Nephron (organoid): Measurements from ENCODE around the gene GUCA1A.
"Not testable (repeated sequence)": the region's sequence is repeated elsewhere in the genome, so short reads cannot be mapped to it uniquely, and the experiment has no call there.

Source experiments
- H3K27ac Mint-ChIP-seq, 3 experiments: 2 replicates each; pipeline ENCODE4 v1.8.0; 2020; ENCODE audit warnings: mixed read lengths in 3 of 3, mild to moderate bottlenecking in 2 of 3, moderate library complexity in 1 of 3
- H3K27me3 Mint-ChIP-seq: 2 replicates; pipeline ENCODE4 v1.8.0; 2021; ENCODE audit warnings: low read depth, mild to moderate bottlenecking, moderate library complexity, mixed read lengths
- H3K36me3 Mint-ChIP-seq: 2 replicates; pipeline ENCODE4 v1.8.0; 2020; ENCODE audit warnings: low read depth, mixed read lengths
- H3K4me1 Mint-ChIP-seq: 2 replicates; pipeline ENCODE4 v1.8.0; 2020; ENCODE audit warnings: mixed read lengths
- H3K4me3 Mint-ChIP-seq, 3 experiments: 2 replicates each; pipeline ENCODE4 v1.8.0; 2020; ENCODE audit warnings: mild to moderate bottlenecking in 3 of 3, mixed read lengths in 3 of 3, moderate library complexity in 2 of 3
- H3K9me3 Mint-ChIP-seq: 2 replicates; pipeline ENCODE4 v1.8.0; 2020; ENCODE audit warnings: mixed read lengths
- TF ChIP-seq, protein P1 (sequence below), 3 experiments: fragments of 200-600 bp; sonication (generic); IDR thresholded peaks; one replicate each; pipeline ENCODE4 v1.5.0; 2021; ENCODE audit warnings: antibody characterized with exemption in 3 of 3; ENCODE audit not compliant: unreplicated experiment in 3 of 3

GUCA1A gene

DNA sequence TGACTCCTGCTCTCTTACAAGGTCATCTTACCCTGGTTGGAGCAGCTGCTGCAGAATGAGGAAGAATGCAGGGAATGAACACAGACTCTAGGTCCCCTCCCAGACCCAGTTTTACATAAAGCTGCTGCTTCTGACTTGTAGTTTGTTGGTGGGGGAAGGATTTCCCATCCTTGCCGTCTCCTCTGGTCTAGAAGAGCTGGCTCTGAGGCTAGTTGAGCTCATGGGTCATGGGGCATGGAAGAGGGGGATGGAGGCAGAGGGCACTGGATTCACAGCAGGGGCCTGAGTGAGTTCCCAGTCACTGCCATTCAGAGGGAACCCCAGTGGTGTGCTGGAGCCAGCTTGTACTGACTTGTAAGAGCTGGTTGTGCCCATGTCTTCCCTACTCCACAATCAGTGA is 9.2 kb upstream of the GUCA1A start:
- H3K36me3 Mint-ChIP-seq: no peaks in the 10 kb centered on the region
- TF ChIP-seq, protein P1, sequence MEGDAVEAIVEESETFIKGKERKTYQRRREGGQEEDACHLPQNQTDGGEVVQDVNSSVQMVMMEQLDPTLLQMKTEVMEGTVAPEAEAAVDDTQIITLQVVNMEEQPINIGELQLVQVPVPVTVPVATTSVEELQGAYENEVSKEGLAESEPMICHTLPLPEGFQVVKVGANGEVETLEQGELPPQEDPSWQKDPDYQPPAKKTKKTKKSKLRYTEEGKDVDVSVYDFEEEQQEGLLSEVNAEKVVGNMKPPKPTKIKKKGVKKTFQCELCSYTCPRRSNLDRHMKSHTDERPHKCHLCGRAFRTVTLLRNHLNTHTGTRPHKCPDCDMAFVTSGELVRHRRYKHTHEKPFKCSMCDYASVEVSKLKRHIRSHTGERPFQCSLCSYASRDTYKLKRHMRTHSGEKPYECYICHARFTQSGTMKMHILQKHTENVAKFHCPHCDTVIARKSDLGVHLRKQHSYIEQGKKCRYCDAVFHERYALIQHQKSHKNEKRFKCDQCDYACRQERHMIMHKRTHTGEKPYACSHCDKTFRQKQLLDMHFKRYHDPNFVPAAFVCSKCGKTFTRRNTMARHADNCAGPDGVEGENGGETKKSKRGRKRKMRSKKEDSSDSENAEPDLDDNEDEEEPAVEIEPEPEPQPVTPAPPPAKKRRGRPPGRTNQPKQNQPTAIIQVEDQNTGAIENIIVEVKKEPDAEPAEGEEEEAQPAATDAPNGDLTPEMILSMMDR (IDR thresholded peaks at IDR 0.05; ENCODE audit: unreplicated experiment in 3 of 3): no peak
- H3K4me1 Mint-ChIP-seq: peaks cover 12% of the 10 kb centered on the region
- H3K27me3 Mint-ChIP-seq: no peaks in the 10 kb centered on the region
- no peak overlapping the region for H3K4me3 Mint-ChIP-seq
- peak overlapping the region in 2 of 3 experiments; percentile 41 to 57 for H3K27ac Mint-ChIP-seq
- H3K9me3 Mint-ChIP-seq: no peaks in the 10 kb centered on the region

GRCh38 chr6:42165016-42165415 is 8.1 kb upstream of the GUCA1A start:
- peaks cover 12% of the 10 kb centered on the region for H3K4me1 Mint-ChIP-seq
- H3K27ac Mint-ChIP-seq: peak overlapping the region in 1 of 3 experiments; percentile 27
- TF ChIP-seq, protein P1 (IDR thresholded peaks at IDR 0.05; ENCODE audit: unreplicated experiment in 3 of 3): no peak
- peaks cover 5% of the 10 kb centered on the region for H3K27me3 Mint-ChIP-seq
- no peak overlapping the region for H3K4me3 Mint-ChIP-seq
- no peaks in the 10 kb centered on the region for H3K36me3 Mint-ChIP-seq
- no peaks in the 10 kb centered on the region for H3K9me3 Mint-ChIP-seq

GRCh38 chr6:42166444-42167141 is 6.6 kb upstream of the GUCA1A start:
- no peaks in the 10 kb centered on the region for H3K9me3 Mint-ChIP-seq
- TF ChIP-seq, protein P1 (IDR thresholded peaks at IDR 0.05; ENCODE audit: unreplicated experiment in 3 of 3): peak; percentile 93 to 97 (median 95)
- H3K27me3 Mint-ChIP-seq: peaks cover 5% of the 10 kb centered on the region
- no peaks in the 10 kb centered on the region for H3K36me3 Mint-ChIP-seq
- peak overlapping the region; percentile 19 to 60 (median 55) for H3K27ac Mint-ChIP-seq
- peaks cover 7% of the 10 kb centered on the region for H3K4me1 Mint-ChIP-seq
- no peak overlapping the region for H3K4me3 Mint-ChIP-seq

DNA sequence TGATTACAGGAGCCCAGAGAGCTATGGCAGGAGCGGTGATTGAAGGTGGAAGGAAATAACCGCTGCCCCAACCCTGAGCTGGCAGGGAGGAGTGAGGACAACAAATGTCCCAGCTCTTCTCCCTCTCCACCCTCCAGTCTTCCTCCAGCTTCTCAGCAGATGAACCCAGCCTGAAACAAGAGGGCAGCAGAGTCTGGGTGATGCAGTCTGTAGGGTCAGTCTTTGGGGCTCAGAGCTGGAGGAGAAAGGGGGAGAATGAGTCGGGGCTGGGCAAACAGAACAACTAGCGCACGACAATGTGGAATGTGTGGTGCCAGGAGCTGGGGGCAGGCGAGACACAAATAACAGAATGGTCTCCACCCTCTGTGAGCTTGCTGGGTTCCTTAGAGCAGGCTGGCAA is 4.5 kb upstream of the GUCA1A start:
- H3K4me3 Mint-ChIP-seq: no peak overlapping the region
- no peak overlapping the region for H3K27ac Mint-ChIP-seq
- peaks cover 4% of the 10 kb centered on the region for H3K4me1 Mint-ChIP-seq
- peaks cover 5% of the 10 kb centered on the region for H3K27me3 Mint-ChIP-seq
- H3K9me3 Mint-ChIP-seq: no peaks in the 10 kb centered on the region
- H3K36me3 Mint-ChIP-seq: no peaks in the 10 kb centered on the region
- TF ChIP-seq, protein P1 (IDR thresholded peaks at IDR 0.05; ENCODE audit: unreplicated experiment in 3 of 3): no peak

DNA sequence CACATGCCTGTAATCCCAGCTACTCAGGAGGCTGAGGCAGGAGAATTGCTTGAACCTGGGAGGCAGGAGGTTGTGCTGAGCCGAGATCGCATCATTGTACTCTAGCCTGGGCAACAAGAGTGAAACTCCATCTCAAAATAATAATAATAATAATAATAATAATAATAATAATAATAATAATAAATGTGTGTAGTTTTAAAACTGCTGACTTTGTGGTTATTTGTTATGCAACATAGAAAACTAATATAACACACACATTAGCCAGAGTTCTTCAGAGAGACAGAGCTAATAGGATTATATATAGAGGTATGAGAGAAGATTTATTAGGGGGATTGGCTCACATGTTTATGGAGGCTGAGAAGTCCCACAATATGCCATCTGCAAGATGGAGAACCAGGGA is 3.4 kb upstream of the GUCA1A start:
- H3K27me3 Mint-ChIP-seq, H3K27ac Mint-ChIP-seq, H3K36me3 Mint-ChIP-seq, H3K4me1 Mint-ChIP-seq, H3K9me3 Mint-ChIP-seq, H3K4me3 Mint-ChIP-seq: not testable (repeated sequence)

- H3K9me3 Mint-ChIP-seq: no peaks in the 10 kb centered on the region
- H3K4me3 Mint-ChIP-seq: no peak overlapping the region
- H3K27ac Mint-ChIP-seq: no peak overlapping the region
- H3K4me1 Mint-ChIP-seq: no peaks in the 10 kb centered on the region
- H3K27me3 Mint-ChIP-seq: peaks cover 5% of the 10 kb centered on the region
- no peaks in the 10 kb centered on the region for H3K36me3 Mint-ChIP-seq
- TF ChIP-seq, protein P1 (IDR thresholded peaks at IDR 0.05; ENCODE audit: unreplicated experiment in 3 of 3): no peak
These were observed 1.2 kb upstream of the GUCA1A start for GRCh38 chr6:42171813-42172581.
